GM19035 (cell line): Measurements from ENCODE around the gene RBFA.
A peak's percentile ranks its signal among the peaks of the same experiment; 100 is the strongest.
"Not testable (repeated sequence)": the region's sequence is repeated elsewhere in the genome, so short reads cannot be mapped to it uniquely, and the experiment has no call there.

ENCODE experiments used
- ATAC-seq: cut with Tn5 transposase; IDR thresholded peaks from one replicate; pipeline ENCODE4 v1.9.1; 2021; ENCODE audit not compliant: unreplicated experiment

Gene RBFA, protein sequence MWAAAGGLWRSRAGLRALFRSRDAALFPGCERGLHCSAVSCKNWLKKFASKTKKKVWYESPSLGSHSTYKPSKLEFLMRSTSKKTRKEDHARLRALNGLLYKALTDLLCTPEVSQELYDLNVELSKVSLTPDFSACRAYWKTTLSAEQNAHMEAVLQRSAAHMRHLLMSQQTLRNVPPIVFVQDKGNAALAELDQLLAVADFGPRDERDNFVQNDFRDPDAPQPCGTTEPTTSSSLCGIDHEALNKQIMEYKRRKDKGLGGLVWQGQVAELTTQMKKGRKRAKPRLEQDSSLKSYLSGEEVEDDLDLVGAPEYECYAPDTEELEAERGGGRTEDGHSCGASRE

DNA sequence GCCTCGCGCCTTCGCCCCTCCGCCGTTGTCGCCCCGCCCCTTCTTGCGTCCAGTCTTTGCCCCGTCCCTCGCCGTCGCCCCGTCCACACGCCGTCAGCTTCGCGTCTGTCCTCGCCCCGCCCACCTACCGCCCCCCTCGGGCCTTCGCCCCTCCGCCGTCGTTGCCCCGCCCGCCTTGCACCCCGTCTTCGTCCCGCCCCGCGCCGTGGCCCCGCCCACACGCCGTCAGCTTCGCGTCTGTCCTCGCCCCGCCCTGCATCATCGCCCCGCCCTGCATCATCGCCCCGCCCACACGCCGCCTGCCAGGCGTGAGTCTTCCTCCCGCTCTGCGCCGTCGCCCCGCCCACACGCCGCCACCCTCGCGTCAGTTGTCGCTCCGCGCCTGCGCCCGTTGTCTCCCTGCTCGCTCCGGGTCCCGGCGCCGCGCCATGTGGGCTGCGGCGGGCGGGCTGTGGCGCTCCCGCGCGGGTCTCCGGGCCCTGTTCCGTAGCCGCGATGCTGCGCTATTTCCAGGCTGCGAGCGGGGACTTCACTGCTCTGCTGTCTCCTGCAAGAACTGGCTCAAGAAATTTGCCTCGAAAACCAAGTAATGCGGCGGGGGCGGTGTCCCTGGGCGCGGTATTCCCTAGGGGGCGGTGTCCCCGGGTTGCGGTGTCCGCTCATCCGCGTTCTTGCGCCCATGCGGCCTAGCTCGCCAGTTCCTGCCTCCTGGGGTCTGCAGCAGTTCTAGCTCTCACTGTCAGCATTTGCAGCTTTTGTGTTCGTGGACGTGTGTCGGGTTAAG is at the start of gene RBFA:
TSS of gene RBFA (plus strand) at position 367 of the 784 bp plus-strand sequence. CDS start at position 429, 62 bp downstream.
- peak; percentile 71 for ATAC-seq

DNA sequence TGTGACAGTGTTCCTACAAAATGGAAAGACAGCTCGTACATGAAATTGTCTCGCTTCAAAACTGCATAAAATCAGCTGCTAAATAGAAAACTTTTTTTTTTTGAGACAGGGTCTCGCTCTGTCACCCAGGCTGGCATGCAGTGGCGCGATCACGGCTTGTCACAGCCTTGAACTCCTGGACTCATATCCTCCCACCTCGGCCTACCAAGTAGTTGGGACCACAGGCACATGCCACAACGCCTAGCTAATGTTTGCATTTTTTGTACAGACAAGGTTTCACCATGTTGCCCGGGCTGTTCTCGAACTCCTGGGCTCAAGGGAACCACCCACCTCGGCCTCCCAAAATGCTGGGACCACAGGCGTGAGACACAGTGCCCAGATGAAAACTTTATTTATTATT is 49.1 kb upstream of the RBFA start:
- no peak for ATAC-seq

DNA sequence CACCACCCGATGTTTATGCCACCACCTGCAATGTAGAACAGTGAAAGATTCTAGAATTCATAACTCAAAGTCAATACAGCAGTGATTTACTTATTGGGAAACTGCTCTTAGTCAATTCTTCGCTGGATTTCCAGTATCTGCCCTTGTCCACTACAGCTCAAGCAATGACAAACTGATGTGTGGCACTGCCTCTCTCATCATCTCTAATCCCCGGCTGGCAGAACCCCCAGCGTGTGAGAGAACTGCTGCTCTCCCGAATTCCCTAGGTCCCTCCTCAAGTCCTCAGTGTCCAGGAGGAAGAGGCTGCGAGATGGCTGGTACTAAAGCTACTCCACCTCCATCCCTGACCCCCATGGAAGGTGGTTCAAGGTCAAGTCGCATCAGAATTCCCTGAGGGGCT is 47.5 kb upstream of the RBFA start:
- no peak for ATAC-seq

DNA sequence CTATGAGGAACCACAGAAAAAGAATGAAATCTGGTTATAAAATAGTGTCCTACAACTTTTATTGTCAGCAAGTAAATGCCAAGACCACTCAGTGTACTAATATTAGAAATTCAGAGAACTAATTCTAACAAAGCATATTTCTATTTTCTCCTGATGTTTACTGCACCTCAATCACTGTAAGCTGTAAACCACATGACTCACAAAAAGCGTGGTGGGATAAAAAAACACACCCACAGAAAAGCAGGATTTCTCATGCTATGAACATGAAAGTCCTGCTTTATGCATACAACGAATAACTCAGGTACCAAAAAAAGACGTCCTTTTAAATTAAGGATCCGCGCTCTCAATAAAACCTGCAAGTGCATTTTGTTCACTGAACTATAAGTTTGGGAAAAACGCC is 46.7 kb upstream of the RBFA start:
- no peak for ATAC-seq

DNA sequence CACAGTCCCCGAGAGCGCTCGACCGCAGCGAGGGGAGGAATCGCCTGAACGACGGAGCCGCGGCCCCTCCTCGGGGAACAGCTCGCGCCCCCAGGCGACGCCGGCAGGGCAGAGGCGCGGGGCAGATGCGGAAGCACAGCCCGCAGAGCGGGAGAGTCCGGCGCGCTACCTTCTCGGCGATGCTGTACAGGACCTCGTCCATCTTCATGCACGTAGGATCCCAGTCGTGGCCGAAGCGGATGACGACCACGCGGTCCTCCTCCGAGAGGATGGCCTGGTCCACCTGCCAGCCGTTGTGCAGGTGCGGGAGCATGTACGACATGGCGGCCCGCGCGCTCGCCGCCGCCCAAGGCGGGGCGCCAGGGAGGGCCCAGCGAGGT is 46.2 kb upstream of the RBFA start:
- peak; percentile 70 for ATAC-seq

DNA sequence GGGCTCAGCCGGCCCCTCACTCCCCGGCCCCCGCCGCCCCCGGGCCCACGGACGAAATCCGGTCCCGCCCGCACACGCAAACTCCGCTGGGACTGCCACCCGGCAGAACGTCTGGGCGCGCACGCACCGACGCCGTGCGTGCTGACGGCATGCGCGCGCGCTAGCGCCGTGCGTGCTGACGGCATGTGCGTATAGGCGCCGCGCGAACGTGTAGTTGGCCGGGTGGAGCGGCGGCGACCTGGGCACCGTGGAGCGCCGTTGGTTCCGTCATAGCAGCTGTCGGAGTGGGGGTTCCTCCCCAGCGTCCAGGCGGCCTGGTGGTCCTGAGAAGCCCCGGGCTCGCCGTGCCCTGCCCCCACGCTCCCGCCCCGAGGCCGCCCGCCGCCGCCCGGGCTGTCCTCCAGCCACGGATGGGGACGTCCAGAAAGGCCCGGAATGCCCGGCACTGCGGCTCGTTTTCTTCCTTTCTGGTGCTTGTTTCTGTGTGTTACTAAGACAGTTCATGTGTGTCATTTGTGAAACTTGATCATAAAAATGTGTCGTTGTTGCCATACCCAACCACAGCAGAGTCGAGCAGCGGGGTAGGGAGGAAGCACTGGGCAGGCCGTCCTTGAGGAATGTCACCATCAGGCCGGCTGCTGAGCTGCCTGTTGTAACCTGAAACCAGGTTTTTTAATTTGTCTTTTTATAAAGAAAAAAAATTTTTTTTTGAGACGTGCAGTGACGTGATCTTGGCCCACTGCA is 45.6 kb upstream of the RBFA start, which contains the start of gene TXNL4A:
TSS of gene TXNL4A (minus strand) at position 113 of the 744 bp plus-strand sequence. CDS start 171 bp downstream, outside the sequence.
- peak; percentile 96 for ATAC-seq

DNA sequence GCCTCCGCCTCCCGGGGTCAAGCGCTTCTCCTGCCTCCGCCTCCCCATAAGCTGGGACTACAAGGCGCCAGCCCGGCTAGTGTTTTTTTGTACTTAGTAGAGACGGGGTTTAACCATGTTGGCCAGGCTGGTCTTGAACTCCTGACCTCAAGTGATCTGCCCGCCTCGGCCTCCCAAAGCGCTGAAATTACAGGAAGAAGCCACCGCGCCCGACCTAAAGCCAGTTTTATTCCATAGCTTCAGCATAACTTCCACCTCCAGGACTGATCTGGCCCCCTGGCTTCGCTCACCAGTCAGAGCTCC is 45.1 kb upstream of the RBFA start:
- no peak for ATAC-seq

DNA sequence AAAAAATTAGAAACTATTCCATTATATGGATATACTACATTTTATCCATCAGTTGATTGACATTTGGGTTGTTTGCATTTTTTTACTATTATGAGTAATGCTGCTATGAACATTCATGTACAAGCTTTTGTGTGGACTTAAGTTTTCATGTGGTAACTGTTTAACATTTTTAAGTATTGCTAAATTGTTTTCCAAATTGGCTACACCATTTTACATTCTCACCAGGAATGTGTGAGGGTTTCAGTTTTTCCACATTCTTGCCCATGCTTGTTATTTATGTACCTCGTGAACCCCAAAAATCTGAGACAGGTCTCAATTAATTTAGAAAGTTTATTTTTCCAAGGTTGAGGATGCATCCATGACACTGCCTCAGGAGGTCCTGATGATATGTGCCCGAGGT is 42.7 kb upstream of the RBFA start:
- ATAC-seq, result no peak

DNA sequence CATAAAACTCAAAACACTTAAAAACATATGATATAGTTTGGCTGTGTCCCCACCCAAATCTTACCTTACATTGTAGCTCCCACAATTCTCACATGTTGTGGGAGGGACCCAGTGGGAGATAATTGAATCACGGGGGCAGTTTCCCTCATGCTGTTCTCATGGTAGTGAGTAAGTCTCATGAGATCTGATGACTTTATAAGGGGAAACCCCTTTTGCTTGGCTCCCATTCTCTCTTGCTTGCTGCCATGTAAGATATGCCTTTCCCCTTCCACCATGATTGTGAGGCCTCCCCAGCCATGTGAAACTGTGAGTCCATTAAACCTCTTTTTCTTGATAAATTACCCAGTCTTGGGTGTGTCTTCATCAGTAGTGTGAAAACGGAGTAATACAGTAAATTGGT is 34.5 kb upstream of the RBFA start:
- ATAC-seq, result not testable (repeated sequence)

DNA sequence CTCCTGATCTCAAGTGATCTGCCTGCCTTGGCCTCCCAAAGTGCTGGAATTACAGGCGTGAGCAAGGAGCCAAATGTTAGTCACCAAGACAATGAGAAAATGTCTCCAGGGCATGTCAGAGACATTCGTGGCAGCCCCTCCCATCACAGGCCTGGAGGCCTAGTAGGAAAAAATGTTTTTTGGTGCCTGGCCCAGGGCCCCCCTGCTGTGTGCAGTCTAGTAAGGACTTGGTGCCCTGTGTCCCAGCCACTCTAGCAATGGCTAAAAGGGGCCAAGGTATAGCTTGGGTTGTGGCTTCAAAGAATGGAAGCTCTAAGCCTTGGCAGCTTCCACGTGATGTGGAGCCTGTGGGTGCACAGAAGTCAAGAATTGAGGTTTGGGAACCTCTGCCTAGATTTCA is 33.4 kb upstream of the RBFA start:
- no peak for ATAC-seq

DNA sequence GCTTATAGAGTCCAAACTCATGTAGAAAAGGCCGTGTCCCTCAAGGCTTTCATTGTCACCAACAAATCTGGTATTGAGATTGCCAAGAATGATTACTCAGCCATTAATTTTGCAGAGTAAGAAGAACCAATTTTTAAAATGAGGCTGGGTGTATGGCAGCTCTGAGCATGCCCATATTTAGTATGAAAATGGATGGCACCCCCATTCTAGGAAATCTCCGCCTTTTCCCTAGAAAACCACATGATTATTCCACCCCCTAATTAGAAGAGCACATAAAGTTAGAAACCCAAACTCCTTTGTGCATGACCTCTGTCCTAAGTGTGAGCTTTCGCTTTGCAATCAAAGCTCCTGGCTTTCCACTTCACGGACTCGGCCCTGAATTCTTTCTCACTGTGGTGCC is 31.8 kb upstream of the RBFA start:
- ATAC-seq, result no peak

DNA sequence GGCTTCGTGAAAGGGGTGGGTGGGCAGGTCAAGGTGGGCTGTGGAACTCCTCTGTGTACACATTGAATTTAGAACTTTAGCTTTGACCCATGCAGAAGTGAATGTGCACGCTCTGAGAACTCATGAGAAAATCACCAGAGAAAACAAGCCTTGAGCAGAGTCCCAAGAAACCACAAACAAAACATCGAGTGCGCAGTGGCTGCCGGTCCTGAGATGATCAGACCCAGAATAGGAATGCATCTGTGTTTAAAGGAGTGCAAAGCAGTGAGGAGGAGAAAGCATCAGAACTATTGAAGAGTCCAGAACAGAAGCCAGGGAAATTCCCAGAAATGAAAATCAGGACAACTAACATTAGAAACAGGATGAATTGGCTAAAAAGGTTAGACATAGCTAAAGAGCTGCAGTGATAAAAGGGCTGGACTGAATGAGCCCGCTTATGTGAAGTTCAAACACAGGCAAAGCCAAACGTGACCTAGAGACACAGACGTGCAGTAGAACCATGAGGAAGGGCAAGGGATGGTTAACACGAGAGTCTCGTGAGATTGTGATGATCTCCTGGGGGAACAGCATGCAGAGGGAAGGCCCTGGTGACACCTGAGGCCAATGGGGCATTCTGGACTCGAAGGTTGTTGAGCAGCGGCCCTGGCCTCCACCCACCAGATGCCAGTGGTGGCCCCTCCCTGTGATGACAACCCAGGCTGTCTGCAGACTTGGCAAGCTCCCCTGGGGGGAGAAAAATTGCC is 29.5 kb upstream of the RBFA start:
- no peak for ATAC-seq

DNA sequence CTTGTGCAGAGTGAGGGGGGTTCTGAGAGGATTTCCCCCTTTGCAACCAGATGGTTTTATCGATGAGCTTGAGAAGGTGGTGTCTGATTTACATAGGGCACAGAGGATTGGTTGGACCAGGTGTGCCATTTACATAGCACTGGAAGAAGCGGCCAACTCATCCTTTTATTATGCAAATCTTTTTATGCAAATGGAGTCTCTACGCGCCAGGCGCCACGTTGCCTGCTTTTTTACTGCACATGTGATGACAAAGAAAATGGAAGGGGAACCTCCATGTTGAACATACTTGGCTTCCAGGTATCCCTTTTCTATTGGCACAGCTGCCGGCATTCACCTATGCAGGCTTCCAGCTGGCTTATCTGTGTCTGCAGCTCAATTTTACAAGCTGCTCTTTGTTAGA is 27.5 kb upstream of the RBFA start:
- ATAC-seq, result no peak

DNA sequence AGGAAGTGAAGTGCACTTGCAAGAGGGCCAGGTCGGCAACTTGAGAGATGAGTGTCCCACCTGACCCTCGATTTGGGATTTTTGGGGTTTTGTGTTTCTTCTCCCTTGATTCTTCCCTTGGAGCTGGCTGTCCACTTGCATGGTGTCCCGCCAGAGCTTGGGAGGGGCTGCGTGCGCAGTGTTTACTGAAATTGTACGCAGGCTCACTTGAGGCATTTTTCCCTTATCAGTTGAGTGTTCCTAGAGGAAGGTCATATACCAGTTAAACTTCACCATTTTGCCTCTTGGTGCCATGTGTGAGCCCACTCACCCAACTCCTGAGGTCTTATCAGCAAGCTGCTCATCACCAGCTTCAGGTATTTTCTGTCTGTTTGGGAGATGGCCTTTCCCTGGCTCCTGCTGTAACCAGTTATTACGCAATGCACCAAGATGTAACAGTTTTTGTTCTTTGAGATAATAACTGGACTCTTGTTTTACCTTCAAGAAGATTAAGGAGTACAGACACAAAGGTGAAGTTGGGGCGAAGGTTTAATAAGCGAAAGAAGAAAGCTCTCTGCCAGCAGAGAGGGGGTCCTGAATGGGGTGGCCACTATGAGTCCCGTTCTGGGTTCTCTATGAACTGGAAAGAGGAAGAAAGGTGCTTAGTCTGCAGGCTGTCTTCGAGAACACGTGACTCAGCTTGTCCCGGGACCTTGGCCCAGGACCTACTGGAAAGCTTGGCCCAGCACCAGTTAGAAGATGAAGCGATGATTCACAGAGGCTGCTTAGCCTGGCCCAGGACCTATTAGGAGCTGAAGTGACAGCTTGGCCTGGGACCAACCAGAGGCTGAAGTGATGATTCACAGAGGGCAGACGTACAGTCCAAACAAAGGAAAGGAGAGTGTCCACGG is 24.3 kb upstream of the RBFA start:
- ATAC-seq, result no peak

DNA sequence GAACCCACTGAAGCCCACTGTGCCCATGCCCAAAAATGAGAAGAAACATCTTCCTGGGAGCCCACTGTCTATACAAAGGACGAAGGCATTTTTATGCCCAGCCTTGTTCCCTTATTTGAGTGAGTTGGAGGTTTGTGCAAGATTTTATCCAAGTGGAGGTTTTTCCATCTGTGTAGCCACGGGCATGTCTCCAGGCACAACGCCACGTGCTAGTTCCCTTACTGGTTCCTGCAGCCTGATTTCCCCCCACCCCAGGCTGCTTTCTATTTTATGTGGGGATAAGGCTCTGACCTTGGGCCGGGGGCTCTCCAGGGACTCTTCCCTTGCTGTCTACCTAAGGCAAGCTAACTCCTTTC is 23.7 kb upstream of the RBFA start:
- ATAC-seq, result no peak

DNA sequence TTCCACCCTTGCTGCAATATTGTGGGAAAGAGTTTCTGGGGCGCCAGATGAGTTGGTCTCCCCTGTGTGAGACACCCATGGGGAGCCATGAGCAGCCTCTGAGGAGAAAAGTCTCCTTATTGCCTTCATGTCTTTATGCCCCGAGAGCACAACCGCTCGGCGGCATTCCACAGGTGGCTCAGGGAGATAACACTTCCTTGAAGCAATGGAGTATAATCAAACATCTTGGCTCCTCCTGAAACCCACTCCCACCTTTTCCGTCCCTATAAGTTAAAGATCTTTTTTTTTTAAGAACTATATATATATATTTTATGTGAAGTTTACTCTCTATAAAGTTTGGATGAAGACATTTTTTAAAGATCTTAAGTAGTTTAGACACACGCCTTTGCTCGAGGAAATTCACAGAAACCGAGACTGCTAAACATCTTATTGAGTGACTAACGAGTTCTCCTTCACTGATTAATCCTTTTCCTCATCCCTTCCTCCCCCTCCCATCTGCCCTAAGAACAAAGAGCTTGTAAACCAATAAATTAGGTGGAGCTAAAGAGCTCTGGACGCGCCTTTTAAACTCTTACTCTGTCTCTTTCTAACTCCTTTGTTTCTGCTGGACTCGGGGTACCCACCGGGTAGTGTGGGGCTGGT is 22.6 kb upstream of the RBFA start:
- ATAC-seq, result not testable (repeated sequence)

DNA sequence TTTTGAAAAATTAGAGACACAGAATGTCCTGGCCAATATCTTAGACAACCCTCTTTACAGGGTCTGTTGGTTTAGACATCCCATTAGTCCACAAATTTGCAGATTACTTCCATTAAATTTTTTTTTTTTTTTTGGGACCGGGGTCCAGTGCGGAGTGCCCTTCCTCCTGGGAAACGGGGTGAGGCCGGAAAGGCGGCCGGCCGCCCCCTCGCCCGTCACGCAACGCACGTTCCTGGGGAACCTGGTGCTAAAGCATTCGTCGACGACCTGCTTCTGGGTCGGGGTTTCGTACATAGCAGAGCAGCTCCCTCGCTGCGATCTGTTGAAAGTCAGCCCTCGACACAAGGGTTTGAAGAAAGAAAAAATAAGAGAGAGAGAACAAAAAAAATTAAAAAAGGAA is 21.5 kb upstream of the RBFA start:
- ATAC-seq, result no peak

DNA sequence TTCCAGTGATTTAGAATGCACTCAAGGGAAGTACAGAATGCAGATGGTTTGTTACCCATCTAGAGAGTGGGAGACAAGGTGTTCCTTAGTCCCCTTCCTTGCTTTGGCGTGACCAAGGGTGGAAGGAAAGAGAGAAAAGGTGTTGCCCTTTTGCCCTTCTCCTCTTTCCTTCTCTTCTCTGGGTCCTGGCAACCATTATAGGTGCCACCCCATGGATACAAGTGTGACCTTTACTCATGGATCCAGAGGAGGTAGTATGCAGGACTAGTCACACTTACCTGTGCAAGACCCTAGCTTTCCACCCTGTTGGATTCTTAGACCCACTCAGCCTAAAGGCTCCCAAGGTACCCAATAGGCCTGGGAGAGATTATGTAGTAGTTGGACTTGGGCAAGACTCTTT is 11.6 kb upstream of the RBFA start:
- no peak for ATAC-seq

DNA sequence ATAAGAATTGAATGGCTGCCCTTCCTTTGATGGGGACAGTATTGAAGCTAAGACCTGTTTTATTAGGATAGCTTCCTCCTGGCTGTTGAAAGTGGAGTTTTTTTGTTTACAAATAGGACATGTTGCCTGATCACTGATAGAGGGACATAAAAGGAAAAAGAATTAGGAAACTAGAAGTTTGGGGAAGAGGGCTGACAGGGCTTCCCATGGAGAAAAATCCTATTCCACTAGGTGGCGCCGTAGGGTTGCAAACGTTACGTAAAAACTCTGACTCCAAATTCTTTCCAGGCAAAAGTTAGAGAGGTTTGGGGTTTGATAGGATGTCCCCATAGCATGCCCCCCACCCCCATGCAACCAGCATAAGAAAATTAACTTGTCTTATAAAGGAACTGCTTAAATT is 11.1 kb upstream of the RBFA start:
- no peak for ATAC-seq

DNA sequence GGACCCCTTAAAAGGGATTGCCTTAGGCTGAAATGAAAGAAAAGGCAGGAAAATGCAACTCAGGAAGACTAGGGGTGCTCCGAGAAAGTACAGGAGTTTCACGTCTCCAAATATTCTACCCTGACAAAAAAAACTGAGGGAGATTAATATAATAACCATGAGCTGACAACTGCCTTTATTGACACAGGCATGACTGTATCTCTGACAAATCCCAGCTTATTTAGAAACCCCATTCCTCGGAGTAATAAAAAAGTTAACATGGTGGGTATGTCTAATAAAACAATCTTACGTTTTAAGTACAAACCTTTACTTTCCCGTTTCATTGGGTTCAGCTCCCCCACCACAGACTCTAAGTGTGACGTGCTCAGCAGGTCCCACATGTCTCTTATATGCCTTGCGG is 7.9 kb upstream of the RBFA start:
- no peak for ATAC-seq
